ENCODE results near the gene CENATAC.

- no peak for TF ChIP-seq ZNF274 (IDR thresholded peaks at IDR 0.05; ENCODE audit: low read depth, low read length)
- TF ChIP-seq SUZ12 (IDR thresholded peaks at IDR 0.05; ENCODE audit: extremely low read depth, insufficient read depth, insufficient read length), result no peak
Measured at GRCh38 chr11:119055901-119056300, 58.0 kb downstream of the CENATAC start.
